GM18907 (cell line): ENCODE measurements around the gene SLC25A46.
"Not testable (repeated sequence)": the region's sequence is repeated elsewhere in the genome, so short reads cannot be mapped to it uniquely, and the experiment has no call there.

Experiments used
- ATAC-seq: cut with Tn5 transposase; IDR thresholded peaks from one replicate; pipeline ENCODE4 v1.9.1; 2021; ENCODE audit warnings: mild to moderate bottlenecking, moderate library complexity; ENCODE audit not compliant: unreplicated experiment

The SLC25A46 gene

DNA sequence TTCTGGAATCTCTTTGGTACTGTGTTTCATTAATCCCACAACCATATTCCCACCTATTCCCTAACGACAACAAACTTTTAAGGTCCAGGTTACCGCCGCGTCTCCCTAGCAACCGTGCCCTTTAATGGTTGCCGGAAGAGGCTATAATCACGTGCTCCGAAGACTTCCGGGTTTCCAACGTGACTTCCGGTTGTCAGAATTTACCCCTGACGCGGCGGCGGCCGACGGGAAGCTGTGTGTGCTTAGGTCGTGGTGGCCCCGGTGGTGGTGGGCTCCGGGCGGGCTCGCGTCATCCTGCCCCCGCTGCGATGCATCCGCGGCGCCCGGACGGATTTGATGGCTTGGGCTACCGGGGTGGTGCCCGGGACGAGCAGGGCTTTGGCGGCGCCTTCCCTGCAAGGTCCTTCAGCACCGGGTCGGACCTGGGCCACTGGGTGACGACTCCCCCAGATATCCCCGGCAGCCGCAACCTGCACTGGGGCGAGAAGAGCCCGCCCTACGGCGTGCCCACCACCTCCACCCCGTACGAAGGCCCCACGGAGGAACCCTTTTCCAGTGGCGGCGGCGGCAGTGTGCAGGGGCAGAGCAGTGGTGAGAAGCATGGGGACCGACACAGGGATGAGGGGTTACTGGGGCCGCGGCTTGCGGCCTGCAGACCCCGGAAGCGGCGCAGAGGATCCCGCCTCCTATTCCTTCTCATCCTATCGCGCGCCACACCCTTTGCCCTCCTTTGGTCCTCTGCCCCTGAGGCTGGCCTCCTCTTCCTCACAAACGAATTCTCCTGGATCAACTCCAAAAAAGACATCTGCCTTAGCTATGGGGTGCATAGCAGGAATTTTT, at the start of gene SLC25A46:
Gene SLC25A46 (plus strand): TSS at position 196 of the 840 bp plus-strand sequence. CDS start 113 bp downstream, at position 309.
- ATAC-seq = peak; percentile 98

DNA sequence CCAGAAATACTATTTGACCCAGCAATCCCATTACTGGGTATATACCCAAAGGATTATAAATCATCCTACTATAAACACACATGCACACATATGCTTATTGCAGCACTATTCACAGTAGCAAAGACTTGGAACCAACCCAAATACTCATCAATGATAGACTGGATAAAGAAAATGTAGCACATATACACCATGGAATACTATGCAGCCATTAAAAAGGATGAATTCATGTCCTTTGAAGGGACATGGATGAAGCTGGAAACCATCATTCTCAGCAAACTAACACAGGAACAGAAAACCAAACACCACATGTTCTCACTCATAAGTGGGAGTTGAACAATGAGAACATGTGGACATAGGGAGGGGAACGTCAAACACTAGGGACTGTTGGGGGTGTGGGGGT, 48.2 kb upstream of the SLC25A46 start:
- not testable (repeated sequence) for ATAC-seq

DNA sequence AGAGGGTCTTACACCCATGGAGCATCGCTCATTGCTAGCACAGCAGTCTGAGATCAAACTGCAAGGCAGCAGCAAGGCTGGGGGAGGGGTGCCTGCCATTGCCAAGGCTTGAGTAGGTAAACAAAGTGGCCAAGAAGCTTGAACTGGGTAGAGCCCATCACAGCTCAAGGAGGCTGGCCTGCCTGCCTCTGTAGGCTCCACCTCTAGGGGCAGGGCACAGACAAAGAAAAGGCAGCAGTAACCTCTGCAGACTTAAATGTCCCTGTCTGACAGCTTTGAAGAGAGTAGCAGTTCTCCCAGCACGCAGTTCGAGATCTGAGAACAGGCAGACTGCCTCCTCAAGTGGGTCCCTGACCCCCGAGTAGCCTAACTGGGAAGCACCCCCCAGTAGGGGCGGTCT, 46.1 kb upstream of the SLC25A46 start:
- not testable (repeated sequence) for ATAC-seq

DNA sequence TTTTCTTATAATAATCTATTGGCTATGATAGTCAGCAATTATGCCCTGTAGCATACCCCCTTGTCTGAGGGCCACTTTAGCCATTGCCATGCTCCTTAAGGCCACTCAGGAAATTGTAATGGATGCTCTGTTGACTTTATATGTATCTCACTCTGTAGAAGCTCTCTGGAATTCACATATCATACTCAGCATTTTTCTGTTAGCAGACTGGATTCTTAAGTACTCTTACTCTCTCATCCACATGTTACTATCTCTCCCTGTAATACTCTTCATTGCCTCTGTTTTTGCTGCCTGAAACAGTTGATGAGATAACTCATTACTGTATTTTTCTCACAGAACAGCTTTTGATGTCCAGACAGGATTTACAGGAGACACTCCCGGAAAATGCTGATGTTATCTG, 36.5 kb upstream of the SLC25A46 start:
- ATAC-seq = no peak

GRCh38 chr5:110702704-110703103, 36.1 kb upstream of the SLC25A46 start:
- ATAC-seq = no peak

DNA sequence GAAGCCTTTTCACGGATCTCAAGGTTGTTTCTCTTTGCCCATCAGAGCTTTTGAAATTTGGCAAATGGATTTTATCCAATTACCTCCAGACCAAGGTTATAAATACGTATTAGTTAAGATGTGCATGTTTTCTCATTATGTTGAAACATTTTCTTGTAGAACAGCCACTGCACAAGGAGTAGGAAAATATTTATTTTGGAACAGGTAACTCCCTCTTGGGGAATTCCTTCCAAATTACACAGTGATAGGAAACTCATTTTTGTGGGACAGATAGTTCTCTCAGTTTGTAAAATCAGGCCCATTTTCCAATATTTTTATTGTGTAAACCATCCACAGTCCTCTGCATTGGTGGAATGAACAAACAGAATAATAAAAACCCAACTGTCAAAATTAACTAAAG, 35.3 kb upstream of the SLC25A46 start:
- ATAC-seq = no peak

GRCh38 chr5:110705349-110705748, 33.5 kb upstream of the SLC25A46 start:
- no peak for ATAC-seq

DNA sequence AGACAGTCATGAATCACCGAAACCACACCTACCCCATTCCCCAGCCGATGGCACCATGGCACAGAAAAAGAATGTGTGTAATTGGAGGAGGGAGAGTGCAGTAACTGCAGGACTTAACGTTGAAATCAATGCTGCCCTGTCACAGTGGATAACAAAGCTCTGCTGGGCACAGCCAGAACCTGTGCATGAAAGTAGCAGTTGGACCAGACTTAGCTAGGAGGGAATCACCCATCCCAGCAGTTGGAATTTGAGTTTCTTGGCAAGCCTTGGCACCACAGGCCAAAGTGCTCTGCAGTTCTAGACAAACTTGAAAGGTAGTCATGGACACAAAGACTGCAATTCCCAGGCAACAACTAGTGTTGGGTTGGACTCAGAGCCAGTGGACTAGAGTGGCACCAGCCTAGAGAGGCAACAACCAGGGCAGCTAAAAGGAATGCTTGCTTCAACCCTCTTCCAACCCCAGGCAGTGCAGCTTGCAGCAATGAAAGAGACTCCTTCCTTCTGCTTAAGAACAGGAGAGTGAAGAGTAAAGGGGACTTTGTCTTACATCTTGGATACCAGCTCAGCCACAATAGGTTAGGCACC, 31.5 kb upstream of the SLC25A46 start:
- no peak for ATAC-seq

GRCh38 chr5:110716247-110717245, 22.3 kb upstream of the SLC25A46 start:
- peak; percentile 81 for ATAC-seq

- no peak for ATAC-seq
Observed at GRCh38 chr5:110718311-110718710, 20.5 kb upstream of the SLC25A46 start.

DNA sequence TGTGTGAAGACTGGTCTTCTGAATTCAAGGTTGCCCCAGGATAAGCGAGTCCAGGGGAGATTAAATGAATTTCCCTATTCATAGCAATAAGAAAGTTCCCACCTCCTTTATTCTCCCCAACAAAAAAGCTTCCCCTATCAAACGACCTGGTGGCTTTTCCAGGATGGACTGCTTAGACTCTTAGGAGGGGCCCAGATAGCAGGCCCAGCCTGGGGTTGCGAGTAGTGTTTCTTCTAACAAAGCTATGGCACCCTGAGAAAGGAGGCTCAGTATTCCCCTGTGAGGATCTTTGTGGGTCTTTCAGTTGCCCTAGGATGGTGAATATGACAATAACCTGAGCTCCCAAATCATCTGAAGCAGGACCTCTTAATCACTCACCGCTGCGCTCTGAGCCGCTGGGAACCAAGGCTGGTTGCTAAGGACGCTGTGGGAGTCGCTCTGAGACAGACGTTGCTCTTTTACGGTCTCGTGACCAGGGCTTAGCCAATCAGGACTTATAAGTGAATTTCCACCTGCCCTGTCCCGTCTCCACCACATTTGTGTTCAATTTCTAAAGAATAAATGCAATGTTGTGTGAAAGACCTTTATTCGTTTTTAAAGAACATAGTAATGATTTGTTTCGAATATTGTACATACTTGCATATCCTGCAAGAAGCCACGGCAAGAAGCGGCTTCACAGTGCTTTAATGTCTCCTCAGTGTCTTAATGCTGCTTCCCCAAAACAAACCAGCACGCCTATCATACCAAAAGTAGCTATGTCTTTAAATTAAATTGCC, 12.4 kb upstream of the SLC25A46 start, which contains the start of gene TMEM232:
Gene TMEM232 (minus strand): TSS at position 423 of the 776 bp plus-strand sequence. CDS start 59,319 bp downstream, outside the sequence.
- peak; percentile 100 for ATAC-seq

- peak; percentile 74 for ATAC-seq
Observed at GRCh38 chr5:110727025-110727314, 11.8 kb upstream of the SLC25A46 start.

- not testable (repeated sequence) for ATAC-seq
Observed at GRCh38 chr5:110731499-110731898, 7.3 kb upstream of the SLC25A46 start.

DNA sequence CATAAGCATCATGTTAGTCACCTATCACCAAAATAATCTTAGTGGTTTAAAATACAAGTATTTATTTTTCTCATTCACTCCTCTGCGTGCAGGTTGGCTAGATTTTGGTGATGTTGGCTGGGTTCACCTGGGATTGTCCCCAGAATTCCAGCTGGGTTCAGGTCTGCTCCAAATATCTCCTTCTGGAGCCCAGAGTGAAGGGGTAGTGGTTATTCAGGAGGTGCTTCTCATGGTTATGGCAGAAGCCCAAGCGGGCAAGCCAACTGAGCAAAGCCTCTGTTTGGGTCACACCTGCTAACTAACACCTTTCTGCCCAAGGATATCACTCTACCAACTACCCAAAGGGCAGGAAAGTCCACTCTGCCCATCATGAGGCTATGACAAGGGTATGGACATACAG, 4.7 kb upstream of the SLC25A46 start:
- no peak for ATAC-seq

DNA sequence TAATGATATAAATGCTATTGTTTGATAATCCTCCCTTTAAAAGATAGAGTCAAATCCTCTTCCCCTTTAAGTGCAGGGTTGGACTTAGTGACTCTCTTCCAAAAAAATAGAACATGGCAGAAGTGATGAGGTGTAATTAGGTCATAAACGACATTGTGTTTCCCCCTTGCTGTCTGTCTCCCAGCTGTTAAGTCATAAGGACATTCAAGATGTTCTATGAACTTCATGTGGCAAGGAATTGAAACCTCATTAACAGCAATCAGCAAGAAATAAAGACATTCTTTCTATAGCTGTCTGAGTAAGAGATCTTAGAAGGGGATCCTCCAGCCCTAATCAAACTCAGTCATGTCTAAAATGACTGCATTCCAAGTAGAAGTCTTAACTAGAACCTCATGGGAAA, 3.3 kb upstream of the SLC25A46 start:
- ATAC-seq = no peak

GRCh38 chr5:110736753-110737152, 2.1 kb upstream of the SLC25A46 start:
- no peak for ATAC-seq

GRCh38 chr5:110738503-110738811, 350 bp upstream of the SLC25A46 start:
- ATAC-seq = peak; percentile 72

DNA sequence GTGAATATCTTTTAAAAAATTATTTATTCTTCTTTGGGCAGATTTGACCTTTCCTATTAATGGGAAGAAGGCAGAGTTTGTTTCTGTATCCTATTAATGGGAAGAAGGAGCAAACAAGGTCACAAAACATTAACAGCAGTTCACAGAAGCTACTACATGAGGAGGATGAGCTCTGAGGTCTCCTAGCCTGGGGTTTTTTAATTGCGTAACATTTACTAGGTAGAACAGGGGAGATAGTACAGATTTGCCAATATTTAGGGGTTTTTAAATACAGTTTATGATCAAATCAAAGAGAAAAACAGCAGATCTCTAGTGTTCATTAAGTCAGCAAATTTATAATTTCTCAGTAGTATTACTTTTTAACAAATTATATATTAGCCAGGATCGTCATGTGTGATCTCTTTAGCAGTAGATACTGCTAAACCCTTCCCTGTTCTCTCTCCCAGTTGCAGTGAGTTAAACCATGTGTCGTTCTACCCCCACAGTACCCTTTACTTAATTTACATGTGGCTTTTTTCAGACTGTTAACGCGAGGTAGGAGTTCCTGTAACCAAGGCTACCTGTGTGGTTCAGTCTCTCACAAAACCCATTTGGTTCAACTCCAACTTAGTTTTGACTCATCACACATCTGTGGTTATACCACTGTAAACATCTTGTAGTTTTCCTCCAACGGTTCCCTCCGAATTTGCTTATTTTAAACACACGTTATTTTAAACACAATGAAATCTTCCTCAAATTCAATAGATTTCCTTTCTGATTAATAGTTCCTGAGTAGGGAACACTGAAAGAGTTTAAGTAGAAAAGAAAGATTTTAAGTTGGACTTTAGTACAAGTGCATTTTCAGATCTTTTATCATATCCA, 13.3 kb downstream of the SLC25A46 start:
- peak; percentile 99 for ATAC-seq

- ATAC-seq = peak; percentile 21
Observed at GRCh38 chr5:110752953-110753352, 14.1 kb downstream of the SLC25A46 start.

GRCh38 chr5:110753600-110753999, 14.8 kb downstream of the SLC25A46 start:
- ATAC-seq = no peak
